H9 (cell line): ENCODE data around the gene ZNF385B. TPM values are rescaled to one million over a fixed set of nuclear protein-coding genes. Genes with fewer than 3 reads are reported as not detected.

ENCODE experiments used
- DNase-seq: peaks from one replicate; pipeline ENCODE4 v3.0.0-alpha.2; 2017
- H2AFZ ChIP-seq: one replicate; pipeline ENCODE4 v1.6.1; 2013; ENCODE audit warnings: mild to moderate bottlenecking, low read length, control low read depth, moderate library complexity
- H2AK5ac ChIP-seq: 2 replicates; pipeline ENCODE4 v1.6.1; 2013; ENCODE audit warnings: low read length, control low read depth, mixed read lengths; ENCODE audit not compliant: insufficient read length
- H2BK120ac ChIP-seq: one replicate; pipeline ENCODE4 v1.6.1; 2013; ENCODE audit warnings: low read depth, mild to moderate bottlenecking, low read length, control low read depth, inconsistent platforms; ENCODE audit not compliant: poor library complexity, severe bottlenecking
- H2BK12ac ChIP-seq: 2 replicates; pipeline ENCODE4 v1.6.1; 2013; ENCODE audit warnings: low read length, control low read depth, mixed read lengths, low read depth; ENCODE audit not compliant: insufficient read length
- H2BK15ac ChIP-seq: 2 replicates; pipeline ENCODE4 v1.6.1; 2013; ENCODE audit warnings: low read depth, low read length, control low read depth
- H2BK20ac ChIP-seq: one replicate; pipeline ENCODE4 v1.6.1; 2013; ENCODE audit warnings: low read depth, mild to moderate bottlenecking, low read length, control low read depth, inconsistent platforms; ENCODE audit not compliant: poor library complexity, severe bottlenecking
- H2BK5ac ChIP-seq: 2 replicates; pipeline ENCODE4 v1.6.1; 2013; ENCODE audit warnings: low read length, control low read depth, mixed read lengths; ENCODE audit not compliant: insufficient read length
- H3K14ac ChIP-seq: 2 replicates; pipeline ENCODE4 v1.6.1; 2013; ENCODE audit warnings: low read length, control low read depth; ENCODE audit not compliant: insufficient read depth
- H3K18ac ChIP-seq: 2 replicates; pipeline ENCODE4 v1.6.1; 2013; ENCODE audit warnings: low read depth, mild to moderate bottlenecking, mixed read lengths, low read length, control low read depth; ENCODE audit not compliant: insufficient read length
- H3K23ac ChIP-seq: 2 replicates; pipeline ENCODE4 v1.6.1; 2013; ENCODE audit warnings: low read length, control low read depth, mixed read lengths, low read depth; ENCODE audit not compliant: insufficient read length
- H3K23me2 ChIP-seq: 2 replicates; pipeline ENCODE4 v1.6.1; 2013; ENCODE audit warnings: low read depth, mild to moderate bottlenecking, mixed read lengths, low read length, control low read depth; ENCODE audit not compliant: insufficient read length, poor library complexity, severe bottlenecking
- H3K27ac ChIP-seq: 2 replicates; pipeline ENCODE4 v1.5.1; 2013; ENCODE audit warnings: low read length, control low read depth, mixed read lengths, low read depth; ENCODE audit not compliant: insufficient read length
- H3K27me3 ChIP-seq: 2 replicates; pipeline ENCODE4 v1.6.1; 2013; ENCODE audit warnings: low read length, control low read depth, inconsistent platforms; ENCODE audit not compliant: insufficient read depth
- H3K4ac ChIP-seq: 2 replicates; pipeline ENCODE4 v1.6.1; 2013; ENCODE audit warnings: low read depth, mild to moderate bottlenecking, control low read depth, inconsistent platforms, low read length, moderate library complexity
- H3K4me1 ChIP-seq: 2 replicates; pipeline ENCODE4 v1.6.1; 2013; ENCODE audit warnings: low read length, control low read depth, inconsistent platforms; ENCODE audit not compliant: insufficient read depth
- H3K4me2 ChIP-seq: 2 replicates; pipeline ENCODE4 v1.6.1; 2013; ENCODE audit warnings: low read length, control low read depth, mixed read lengths; ENCODE audit not compliant: insufficient read length, insufficient read depth
- H3K56ac ChIP-seq: 2 replicates; pipeline ENCODE4 v1.6.1; 2013; ENCODE audit warnings: low read depth, mild to moderate bottlenecking, mixed read lengths, low read length, control low read depth; ENCODE audit not compliant: insufficient read length
- H3K79me1 ChIP-seq: 2 replicates; pipeline ENCODE4 v1.6.1; 2013; ENCODE audit warnings: low read depth, mild to moderate bottlenecking, moderate library complexity, low read length, control low read depth, inconsistent platforms; ENCODE audit not compliant: insufficient read depth, poor library complexity, severe bottlenecking
- H3K79me2 ChIP-seq: 2 replicates; pipeline ENCODE4 v1.6.1; 2013; ENCODE audit warnings: low read length, control low read depth, inconsistent platforms; ENCODE audit not compliant: insufficient read depth
- H3K9ac ChIP-seq: 2 replicates; pipeline ENCODE4 v1.6.1; 2013; ENCODE audit warnings: low read length, control low read depth, mixed read lengths; ENCODE audit not compliant: insufficient read length; ENCODE audit errors: extremely low read depth
- H3K9me3 ChIP-seq: one replicate; pipeline ENCODE4 v1.6.1; 2013; ENCODE audit warnings: low read depth, low read length, inconsistent platforms; ENCODE audit not compliant: control insufficient read depth
- H3T11ph ChIP-seq: one replicate; pipeline ENCODE4 v1.6.1; 2013; ENCODE audit warnings: mild to moderate bottlenecking, low read length, control low read depth, inconsistent platforms
- H4K20me1 ChIP-seq: one replicate; pipeline ENCODE4 v1.6.1; 2013; ENCODE audit not compliant: control insufficient read depth, insufficient read length, insufficient read depth
- H4K5ac ChIP-seq: 2 replicates; pipeline ENCODE4 v1.6.1; 2013; ENCODE audit warnings: low read depth, mild to moderate bottlenecking, mixed read lengths, low read length, control low read depth; ENCODE audit not compliant: insufficient read length
- H4K8ac ChIP-seq: replicated peaks from 2 replicates; pipeline ENCODE4 v1.6.1; 2013; ENCODE audit warnings: low read length, control low read depth, mixed read lengths, low read depth; ENCODE audit not compliant: insufficient read length
- H4K91ac ChIP-seq: 2 replicates; pipeline ENCODE4 v1.6.1; 2013; ENCODE audit warnings: low read depth, mild to moderate bottlenecking, moderate library complexity, mixed read lengths, low read length, control low read depth; ENCODE audit not compliant: insufficient read length
- H3K27ac Mint-ChIP-seq, 3 experiments: 2 replicates in 2 of 3; 3 replicates in 1 of 3; pipeline ENCODE4 v1.8.0; 2020 to 2021; ENCODE audit warnings: mixed read lengths in 3 of 3, mild to moderate bottlenecking in 1 of 3, moderate library complexity in 1 of 3
- H3K27me3 Mint-ChIP-seq: 2 replicates; pipeline ENCODE4 v1.8.0; 2021; ENCODE audit warnings: low read depth, mild to moderate bottlenecking, moderate library complexity, mixed read lengths
- H3K36me3 Mint-ChIP-seq, 3 experiments: 2 replicates in 2 of 3; 3 replicates in 1 of 3; pipeline ENCODE4 v1.8.0; 2020 to 2021; ENCODE audit warnings: low read depth in 3 of 3, mixed read lengths in 3 of 3; ENCODE audit not compliant: insufficient read depth in 1 of 3
- H3K4me1 Mint-ChIP-seq, 2 experiments: 2 replicates each; pipeline ENCODE4 v1.8.0; 2020; ENCODE audit warnings: mixed read lengths in 2 of 2
- H3K4me3 Mint-ChIP-seq, 2 experiments: 2 replicates in 1 of 2; 3 replicates in 1 of 2; pipeline ENCODE4 v1.8.0; 2020 to 2021; ENCODE audit warnings: mild to moderate bottlenecking in 2 of 2, mixed read lengths in 2 of 2, moderate library complexity in 1 of 2
- H3K9me3 Mint-ChIP-seq, 2 experiments: 2 replicates in 1 of 2; 3 replicates in 1 of 2; pipeline ENCODE4 v1.8.0; 2020; ENCODE audit warnings: mild to moderate bottlenecking in 2 of 2, mixed read lengths in 2 of 2, moderate library complexity in 1 of 2
- WGBS: extraction: QIAGEN DNeasy Blood & Tissue Kit; methylation state at CpG from one replicate; pipeline ENCODE4 v1.1.7; 2013; ENCODE audit warnings: missing lambda C conversion rate, low lambda C conversion rate, mixed read lengths; ENCODE audit not compliant: insufficient read length; ENCODE audit errors: extremely low coverage; 5-methylcytosine and 5-hydroxymethylcytosine counted together
- total RNA-seq: library from RNA; stranded (reverse); gene quantifications from 2 replicates; pipeline ENCODE4 v1.2.1, GENCODE V29; 2021
- TF ChIP-seq, protein P1 (sequence below): fragments of 200-600 bp; sonication (generic); conservative IDR thresholded peaks from 3 replicates; pipeline ENCODE4 v1.8.0; 2021; ENCODE audit warnings: antibody characterized with exemption, mild to moderate bottlenecking

ZNF385B gene
- total RNA-seq, 1 experiment from 2014 or later = 2.1 TPM

DNA sequence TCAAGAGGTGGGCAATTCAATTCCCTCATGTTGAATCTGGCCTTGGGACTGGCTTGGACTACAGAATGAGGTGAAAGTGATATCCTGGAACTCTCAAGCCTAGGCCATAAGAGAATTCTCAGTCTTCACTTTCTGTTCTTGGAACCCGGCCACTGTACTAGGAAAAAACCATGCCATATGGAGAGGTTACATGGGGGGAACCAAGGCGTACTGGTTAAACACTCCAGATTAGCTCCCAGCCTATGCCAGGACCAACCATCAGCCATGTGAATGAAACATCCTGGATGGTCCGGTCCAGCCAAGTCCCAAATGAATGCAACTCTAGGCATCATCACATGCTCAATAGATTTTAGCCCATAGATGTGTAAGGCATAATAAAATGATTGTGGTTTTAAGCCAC is 56.4 kb downstream of the ZNF385B start:
- Histone ChIP-seq H4K8ac (no peak overlapping the region), H2BK120ac (no peak overlapping the region), H2BK15ac (no peak overlapping the region), H3K23ac (no peak overlapping the region), H3K56ac (no peak overlapping the region), H3K9ac (no peak overlapping the region), H4K5ac (no peak overlapping the region), H3K79me1 (no peaks in the 10 kb centered on the region), H3K4ac (no peak overlapping the region), H3K79me2 (no peaks in the 10 kb centered on the region), H2BK12ac (no peak overlapping the region), H3K18ac (no peak overlapping the region), H3K4me2 (no peak overlapping the region), H3K27ac (no peak overlapping the region), H2BK5ac (no peak overlapping the region), H3T11ph (no peak overlapping the region), H3K27me3 (no peaks in the 10 kb centered on the region), H4K20me1 (no peaks in the 10 kb centered on the region), H2BK20ac (no peak overlapping the region), H3K4me1 (peaks cover 4% of the 10 kb centered on the region; the same call in 1 of the 2 replicates), H3K23me2 (no peaks in the 10 kb centered on the region), H3K14ac (no peak overlapping the region), H2AFZ (no peak overlapping the region), H4K91ac (no peak overlapping the region), H3K9me3 (no peaks in the 10 kb centered on the region), H2AK5ac (no peak overlapping the region)
- H3K4me1 Mint-ChIP-seq = peaks cover 4 to 7% of the 10 kb centered on the region in 2 experiments
- TF ChIP-seq, protein P1, sequence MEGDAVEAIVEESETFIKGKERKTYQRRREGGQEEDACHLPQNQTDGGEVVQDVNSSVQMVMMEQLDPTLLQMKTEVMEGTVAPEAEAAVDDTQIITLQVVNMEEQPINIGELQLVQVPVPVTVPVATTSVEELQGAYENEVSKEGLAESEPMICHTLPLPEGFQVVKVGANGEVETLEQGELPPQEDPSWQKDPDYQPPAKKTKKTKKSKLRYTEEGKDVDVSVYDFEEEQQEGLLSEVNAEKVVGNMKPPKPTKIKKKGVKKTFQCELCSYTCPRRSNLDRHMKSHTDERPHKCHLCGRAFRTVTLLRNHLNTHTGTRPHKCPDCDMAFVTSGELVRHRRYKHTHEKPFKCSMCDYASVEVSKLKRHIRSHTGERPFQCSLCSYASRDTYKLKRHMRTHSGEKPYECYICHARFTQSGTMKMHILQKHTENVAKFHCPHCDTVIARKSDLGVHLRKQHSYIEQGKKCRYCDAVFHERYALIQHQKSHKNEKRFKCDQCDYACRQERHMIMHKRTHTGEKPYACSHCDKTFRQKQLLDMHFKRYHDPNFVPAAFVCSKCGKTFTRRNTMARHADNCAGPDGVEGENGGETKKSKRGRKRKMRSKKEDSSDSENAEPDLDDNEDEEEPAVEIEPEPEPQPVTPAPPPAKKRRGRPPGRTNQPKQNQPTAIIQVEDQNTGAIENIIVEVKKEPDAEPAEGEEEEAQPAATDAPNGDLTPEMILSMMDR = no peak
- H3K9me3 Mint-ChIP-seq = no peaks in the 10 kb centered on the region; a peak in 1 of 5 replicates
- no peak for DNase-seq
- H3K27ac Mint-ChIP-seq = peak overlapping the region in 1 of 3 experiments; percentile 21; a peak in 1 of 7 replicates
- WGBS = no CpG with 5 or more reads among the region's 3 CpGs
- H3K27me3 Mint-ChIP-seq = no peaks in the 10 kb centered on the region
- H3K36me3 Mint-ChIP-seq = no peaks in the 10 kb centered on the region
- no peak overlapping the region for H3K4me3 Mint-ChIP-seq
